ENCODE results near the gene PRR36. TPM values are rescaled to one million over a fixed set of nuclear protein-coding genes. Genes with fewer than 3 reads are reported as not detected.

PRR36 gene
- total and polyA plus RNA-seq, 11 donors, result 0.01 to 0.27 (median 0.08) TPM; not detected in 4

GRCh38 chr19:7869910-7870511, 4.2 kb downstream of the PRR36 start:
- WGBS, 4 donors, result 19 to 39% (median 25%) methylated on average over 17 to 30 of the region's 30 CpGs
- Histone ChIP-seq H3K27me3 (peaks cover 16 to 57% (median 26%) of the 10 kb centered on the region in 9 donors), H3K4me1 (peaks cover 4 to 56% (median 22%) of the 10 kb centered on the region in 12 donors), H3K36me3 (no peaks in the 10 kb centered on the region), H3K27ac (peak overlapping the region in 3 of 12 donors; percentile 33 to 55 (median 38)), H3K9me3 (no peaks in the 10 kb centered on the region), H3K4me3 (peak overlapping the region in 11 of 12 donors; percentile 21 to 58 (median 48))
- DNase-seq (peak in 2 of 5 donors; percentile 49 to 53), ATAC-seq (peak in 2 of 4 donors; percentile 4 to 17)
- TF ChIP-seq CTCF (IDR thresholded peaks at IDR 0.05) (no peak), POLR2A (IDR thresholded peaks at IDR 0.05) (no peak)
- intact Hi-C loops (cut with DNase I), result loop anchor here in 1 of 10 donors (5.0 kb wide), 1 partner anchor 32 kb away; the partner anchor contains the start of gene MAP2K7

- peak in 3 of 5 donors; percentile 50 to 85 (median 54) for DNase-seq
- Histone ChIP-seq H3K9me3 (no peaks in the 10 kb centered on the region), H3K36me3 (no peaks in the 10 kb centered on the region), H3K27me3 (peaks cover 14 to 57% (median 26%) of the 10 kb centered on the region in 9 donors), H3K4me3 (peak overlapping the region; percentile 21 to 58 (median 48)), H3K27ac (peak overlapping the region in 4 of 12 donors; percentile 24 to 55 (median 36)), H3K4me1 (peaks cover 4 to 51% (median 22%) of the 10 kb centered on the region in 12 donors)
- 2% methylated on average over 10 to 47 of the region's 47 CpGs; no CpG with 5 or more reads in 1 of the 4 donors for WGBS, 4 donors
- TF ChIP-seq POLR2A (IDR thresholded peaks at IDR 0.05), result no peak
- TF ChIP-seq CTCF (IDR thresholded peaks at IDR 0.05), result peak in 8 of 12 donors; percentile 2 to 49 (median 32)
- intact Hi-C loops (cut with DNase I), result loop anchor here in 1 of 10 donors (5.0 kb wide), 1 partner anchor 33 kb away; the partner anchor contains the start of gene MAP2K7
- ATAC-seq, result peak in 2 of 4 donors; percentile 54 to 59
Observed at GRCh38 chr19:7869453-7869909, 4.7 kb downstream of the PRR36 start.

DNA sequence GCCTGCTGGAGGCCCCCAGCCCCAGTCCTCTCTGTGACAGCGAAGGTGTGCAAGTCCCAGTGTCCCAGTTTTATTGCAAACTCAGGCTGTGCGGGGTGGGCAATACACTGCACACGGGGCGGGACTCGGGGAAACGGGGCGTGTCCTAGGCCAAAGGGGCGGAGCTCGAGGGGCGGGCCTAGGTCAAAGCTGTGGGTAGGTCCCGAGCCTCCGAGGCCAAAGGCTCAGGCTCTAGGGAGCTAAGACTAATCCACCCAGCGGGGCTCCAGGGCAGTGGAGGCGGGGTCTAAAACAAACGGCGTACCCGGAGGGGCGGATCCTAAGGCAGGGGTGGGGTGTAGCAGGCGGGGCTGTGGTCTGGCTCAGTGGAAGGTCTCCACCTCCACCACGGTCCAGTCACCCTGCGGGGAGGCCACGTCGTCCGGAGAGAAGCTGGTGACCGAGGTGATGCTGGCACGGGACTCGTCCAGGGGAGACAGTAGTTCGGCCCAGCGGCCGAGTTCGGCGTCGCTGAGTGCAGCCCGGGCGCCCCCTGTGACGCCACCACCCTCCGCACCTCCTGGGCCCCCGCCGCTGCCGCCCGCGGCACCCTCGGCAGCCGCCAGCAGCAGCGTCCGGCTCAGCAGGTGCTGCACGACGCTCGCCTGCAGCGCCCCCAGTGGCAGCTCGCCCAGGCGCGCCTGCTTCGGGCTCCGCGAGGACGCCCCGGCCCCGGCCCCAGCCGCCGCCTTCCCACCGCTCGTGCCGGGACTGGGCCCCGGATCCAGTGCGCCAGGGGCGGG, 5.3 kb downstream of the PRR36 start:
- TF ChIP-seq POLR2A (IDR thresholded peaks at IDR 0.05) (peak in 1 of 2 donors; percentile 12), CTCF (IDR thresholded peaks at IDR 0.05) (peak; percentile 51 to 88 (median 80))
- Histone ChIP-seq H3K9me3 (no peaks in the 10 kb centered on the region), H3K27ac (peak overlapping the region in 4 of 12 donors; percentile 24 to 55 (median 36)), H3K4me3 (peak overlapping the region; percentile 21 to 58 (median 48)), H3K36me3 (peaks cover 0 to 3% (median 0%) of the 10 kb centered on the region in 9 donors), H3K27me3 (peaks cover 8 to 58% (median 22%) of the 10 kb centered on the region in 9 donors), H3K4me1 (peaks cover 4 to 45% (median 21%) of the 10 kb centered on the region in 12 donors)
- peak; percentile 51 to 82 (median 72) for DNase-seq
- intact Hi-C loops (cut with DNase I), result loop anchor here in 1 of 10 donors (5.0 kb wide), 1 partner anchor 33 kb away; the partner anchor contains the start of gene MAP2K7
- peak in 3 of 4 donors; percentile 43 to 76 (median 60) for ATAC-seq
- WGBS, 4 donors, result 1 to 5% (median 2%) methylated on average over 30 to 67 of the region's 67 CpGs
